Measurements from ENCODE around the gene OSBPL5. TPM values are rescaled to one million over a fixed set of nuclear protein-coding genes. Genes with fewer than 3 reads are reported as not detected.
A peak's percentile ranks its signal among the peaks of the same experiment; 100 is the strongest.

OSBPL5 gene
- total RNA-seq, 2 donors from 2014 or later: 35.0 to 50.7 TPM

- H3K27ac ChIP-seq: peak overlapping the region; percentile 68 to 72
- peaks cover 19% of the 10 kb centered on the region for H3K4me1 ChIP-seq (replicated peaks)
- H3K27me3 ChIP-seq (replicated peaks; ENCODE audit: insufficient read depth): no peaks in the 10 kb centered on the region
- no peaks in the 10 kb centered on the region for H3K9me3 ChIP-seq
- no peak overlapping the region for H3K4me3 ChIP-seq
- H3K36me3 ChIP-seq: peaks cover 0 to 2% of the 10 kb centered on the region in 2 donors
- intact Hi-C loops (cut with DNase I): no loop called here
- WGBS: 87% methylated on average over 13 of the region's 13 CpGs
- DNase-seq (ENCODE audit: low spot score): no peak
- TF ChIP-seq POLR2A (IDR thresholded peaks at IDR 0.05) (no peak), POLR2AphosphoS5 (IDR thresholded peaks at IDR 0.05) (no peak)
- TF ChIP-seq, protein P1, sequence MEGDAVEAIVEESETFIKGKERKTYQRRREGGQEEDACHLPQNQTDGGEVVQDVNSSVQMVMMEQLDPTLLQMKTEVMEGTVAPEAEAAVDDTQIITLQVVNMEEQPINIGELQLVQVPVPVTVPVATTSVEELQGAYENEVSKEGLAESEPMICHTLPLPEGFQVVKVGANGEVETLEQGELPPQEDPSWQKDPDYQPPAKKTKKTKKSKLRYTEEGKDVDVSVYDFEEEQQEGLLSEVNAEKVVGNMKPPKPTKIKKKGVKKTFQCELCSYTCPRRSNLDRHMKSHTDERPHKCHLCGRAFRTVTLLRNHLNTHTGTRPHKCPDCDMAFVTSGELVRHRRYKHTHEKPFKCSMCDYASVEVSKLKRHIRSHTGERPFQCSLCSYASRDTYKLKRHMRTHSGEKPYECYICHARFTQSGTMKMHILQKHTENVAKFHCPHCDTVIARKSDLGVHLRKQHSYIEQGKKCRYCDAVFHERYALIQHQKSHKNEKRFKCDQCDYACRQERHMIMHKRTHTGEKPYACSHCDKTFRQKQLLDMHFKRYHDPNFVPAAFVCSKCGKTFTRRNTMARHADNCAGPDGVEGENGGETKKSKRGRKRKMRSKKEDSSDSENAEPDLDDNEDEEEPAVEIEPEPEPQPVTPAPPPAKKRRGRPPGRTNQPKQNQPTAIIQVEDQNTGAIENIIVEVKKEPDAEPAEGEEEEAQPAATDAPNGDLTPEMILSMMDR (IDR thresholded peaks at IDR 0.05): no peak
These were observed 42.3 kb downstream of the OSBPL5 start for GRCh38 chr11:3122775-3123201.

DNA sequence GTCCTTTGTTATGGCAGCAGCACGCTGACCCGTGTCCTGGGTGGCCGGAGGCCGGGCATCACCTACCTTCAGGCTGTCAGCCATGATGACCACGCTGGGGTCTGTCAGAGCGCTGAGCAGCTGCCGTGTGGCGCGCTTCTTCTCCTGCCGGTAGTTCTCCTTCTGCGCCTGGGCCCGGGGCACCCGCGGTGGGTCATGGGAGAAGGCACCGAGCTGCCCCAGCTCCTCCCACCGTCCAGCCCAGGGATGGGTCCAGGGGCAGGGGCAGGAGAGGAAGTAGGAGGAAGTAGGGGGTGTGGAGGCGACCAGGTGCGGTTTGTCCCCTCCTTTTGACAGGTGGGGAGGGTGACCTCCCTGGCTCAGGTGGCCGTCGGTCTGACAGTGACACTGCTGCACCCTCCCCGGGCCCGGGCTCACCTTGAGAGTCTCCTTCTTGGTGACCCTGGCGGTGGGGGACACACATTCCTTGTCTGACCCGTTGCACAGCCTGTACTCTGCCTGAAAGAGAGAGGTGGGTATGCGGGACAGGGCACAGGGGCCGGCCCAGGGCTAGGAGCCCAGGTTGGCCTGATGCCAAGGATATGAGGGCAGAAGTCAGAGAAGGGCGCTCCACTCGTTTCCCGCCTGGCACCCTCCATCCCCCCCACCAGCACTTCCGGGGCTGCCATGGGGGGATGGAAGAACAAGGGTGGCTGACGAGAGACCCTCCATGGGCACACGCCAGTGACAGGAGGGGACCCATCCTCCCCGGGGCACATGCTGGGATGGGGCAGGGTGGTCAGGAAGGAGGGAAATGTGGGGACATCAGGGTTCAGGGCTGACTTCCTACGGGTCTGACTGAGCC, 43.0 kb downstream of the OSBPL5 start:
- Histone ChIP-seq H3K36me3 (peaks cover 0 to 2% of the 10 kb centered on the region in 2 donors), H3K27me3 (replicated peaks; ENCODE audit: insufficient read depth) (no peaks in the 10 kb centered on the region), H3K4me3 (no peak overlapping the region), H3K4me1 (replicated peaks) (peaks cover 18% of the 10 kb centered on the region), H3K9me3 (no peaks in the 10 kb centered on the region), H3K27ac (peak overlapping the region; percentile 68 to 72)
- TF ChIP-seq POLR2A (IDR thresholded peaks at IDR 0.05) (no peak), POLR2AphosphoS5 (IDR thresholded peaks at IDR 0.05) (no peak)
- TF ChIP-seq, protein P1 (IDR thresholded peaks at IDR 0.05): no peak
- intact Hi-C loops (cut with DNase I): no loop called here
- WGBS: 86% methylated on average over 34 of the region's 34 CpGs
- no peak for DNase-seq (ENCODE audit: low spot score)

- H3K36me3 ChIP-seq: peaks cover 0 to 2% of the 10 kb centered on the region in 2 donors
- DNase-seq (ENCODE audit: low spot score): no peak
- WGBS: 98% methylated on average over 10 of the region's 10 CpGs
These were observed 43.7 kb downstream of the OSBPL5 start for GRCh38 chr11:3121416-3121815.

GRCh38 chr11:3120071-3120792, 44.9 kb downstream of the OSBPL5 start:
- Histone ChIP-seq H3K27me3 (replicated peaks; ENCODE audit: insufficient read depth) (no peaks in the 10 kb centered on the region), H3K27ac (no peak overlapping the region), H3K9me3 (no peaks in the 10 kb centered on the region), H3K36me3 (peaks cover 0 to 2% of the 10 kb centered on the region in 2 donors), H3K4me3 (no peak overlapping the region), H3K4me1 (replicated peaks) (peaks cover 13% of the 10 kb centered on the region)
- TF ChIP-seq POLR2A (IDR thresholded peaks at IDR 0.05) (no peak), POLR2AphosphoS5 (IDR thresholded peaks at IDR 0.05) (no peak)
- TF ChIP-seq, protein P1 (IDR thresholded peaks at IDR 0.05): no peak
- no peak for DNase-seq (ENCODE audit: low spot score)
- intact Hi-C loops (cut with DNase I): no loop called here
- WGBS: 88% methylated on average over 18 of the region's 26 CpGs

More at GRCh38 chr11:3121416-3121815, 43.7 kb downstream of the OSBPL5 start:
- Histone ChIP-seq H3K4me1 (replicated peaks) (peaks cover 13% of the 10 kb centered on the region), H3K4me3 (no peak overlapping the region), H3K27ac (no peak overlapping the region), H3K27me3 (replicated peaks; ENCODE audit: insufficient read depth) (no peaks in the 10 kb centered on the region), H3K9me3 (no peaks in the 10 kb centered on the region)
- no peak for TF ChIP-seq POLR2AphosphoS5 (IDR thresholded peaks at IDR 0.05)
- TF ChIP-seq, protein P1 (IDR thresholded peaks at IDR 0.05): no peak
- TF ChIP-seq POLR2A (IDR thresholded peaks at IDR 0.05): no peak
- intact Hi-C loops (cut with DNase I): no loop called here
